Activated T-cell treated with anti-CD3 and anti-CD28 coated beads, Interleukin-2, amount 50 U/mL, for 4 hours (primary cell): Measurements from ENCODE around the gene COLEC12. TPM values are rescaled to one million over a fixed set of nuclear protein-coding genes. Genes with fewer than 3 reads are reported as not detected.

Experiments
- ATAC-seq, 2 donors: fragments of 200-7000 bp; cut with Tn5 transposase; one replicate each; pipeline ENCODE4 v1.10.0; 2021
- DNase-seq: peaks from one replicate; pipeline ENCODE4 v3.0.0-alpha.2; 2020
- H3K27me3 Mint-ChIP-seq: one replicate; pipeline ENCODE4 v1.8.0; 2021; ENCODE audit warnings: low read depth, mixed read lengths
- H3K36me3 Mint-ChIP-seq: one replicate; pipeline ENCODE4 v1.8.0; 2022; ENCODE audit warnings: mixed read lengths; ENCODE audit not compliant: insufficient read depth
- H3K4me1 Mint-ChIP-seq: one replicate; pipeline ENCODE4 v1.8.0; 2021; ENCODE audit warnings: low read depth, mixed read lengths
- H3K4me3 Mint-ChIP-seq: one replicate; pipeline ENCODE4 v1.8.0; 2021; ENCODE audit warnings: mild to moderate bottlenecking, moderate library complexity, mixed read lengths
- H3K9me3 Mint-ChIP-seq: one replicate; pipeline ENCODE4 v1.8.0; 2021; ENCODE audit warnings: mixed read lengths
- total RNA-seq, 3 donors: library from RNA; stranded (reverse); gene quantifications; one replicate each; pipeline ENCODE4 v1.2.1, GENCODE V29; 2021

COLEC12 gene
- total RNA-seq, 3 donors from 2014 or later, result 0.05 to 0.08 TPM; not detected in 1

DNA sequence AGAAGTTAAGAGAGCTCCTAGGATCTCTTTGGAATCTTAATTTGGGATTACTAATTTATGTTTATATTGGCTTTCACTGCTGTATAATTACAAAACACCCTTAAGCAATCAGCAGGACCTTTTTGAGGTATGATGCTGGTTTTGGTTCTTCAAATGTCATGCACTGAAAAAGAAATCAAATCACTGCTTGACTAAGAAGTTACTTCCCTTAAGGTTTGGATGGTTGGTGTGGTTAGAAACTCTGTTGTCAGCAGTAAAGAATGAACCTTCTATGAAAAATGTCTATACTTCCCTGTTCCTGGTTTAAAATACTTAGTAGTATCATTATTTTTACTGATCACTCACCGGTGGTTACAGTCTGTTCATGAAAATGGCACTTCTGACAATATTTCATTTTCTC, 5.5 kb downstream of the COLEC12 start:
- Mint-ChIP-seq H3K4me1 (peaks cover 6% of the 10 kb centered on the region), H3K4me3 (no peak overlapping the region), H3K27me3 (peaks cover 33% of the 10 kb centered on the region), H3K36me3 (no peaks in the 10 kb centered on the region), H3K9me3 (no peaks in the 10 kb centered on the region)
- ATAC-seq (no peak), DNase-seq (no peak)

DNA sequence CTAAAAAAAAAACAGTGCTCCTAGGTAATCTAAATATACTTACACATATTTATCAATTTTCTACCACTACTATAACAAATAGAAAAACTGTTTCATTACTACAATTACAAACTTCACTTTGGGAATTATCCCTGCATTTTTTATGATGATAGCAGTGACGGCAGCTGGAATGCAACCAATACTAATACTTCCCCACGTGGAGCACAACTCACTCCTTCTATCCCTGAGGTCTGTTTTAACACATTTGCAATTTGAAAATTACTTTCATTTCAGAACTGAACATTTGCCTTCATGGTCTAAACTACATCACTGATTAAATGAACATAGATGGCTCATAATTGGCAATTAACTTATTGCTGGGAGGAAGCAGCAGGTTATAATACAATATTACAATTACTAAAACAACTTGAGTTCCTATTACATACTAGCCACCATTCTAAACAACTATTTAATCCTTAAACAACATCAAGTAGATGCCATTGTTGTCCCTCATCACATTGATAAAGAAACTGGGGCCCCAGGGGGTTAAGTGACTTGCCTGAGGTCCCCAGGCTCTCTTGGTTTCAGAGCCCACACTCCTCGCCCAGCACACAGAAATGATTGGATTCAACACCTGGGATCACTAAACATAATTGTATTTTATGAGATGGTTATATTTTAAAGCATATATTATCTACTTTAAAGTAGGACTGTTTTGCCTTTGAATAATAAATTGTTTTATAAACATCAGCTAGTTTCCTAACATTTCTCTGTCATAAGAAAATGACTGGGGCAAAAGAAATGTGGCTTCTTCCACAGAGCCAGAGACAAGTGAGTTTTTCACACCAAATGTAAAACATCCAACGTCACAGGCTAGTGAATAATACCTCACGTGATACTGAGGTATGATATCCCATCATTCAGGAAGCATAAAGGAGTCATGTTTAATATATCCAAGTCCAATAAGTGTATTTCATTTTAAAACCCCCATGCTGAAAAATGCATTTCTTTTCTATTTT, 6.2 kb downstream of the COLEC12 start:
- ATAC-seq (no peak), DNase-seq (no peak)
- Mint-ChIP-seq H3K9me3 (no peaks in the 10 kb centered on the region), H3K4me3 (no peak overlapping the region), H3K4me1 (no peaks in the 10 kb centered on the region), H3K27me3 (peaks cover 30% of the 10 kb centered on the region), H3K36me3 (no peaks in the 10 kb centered on the region)

DNA sequence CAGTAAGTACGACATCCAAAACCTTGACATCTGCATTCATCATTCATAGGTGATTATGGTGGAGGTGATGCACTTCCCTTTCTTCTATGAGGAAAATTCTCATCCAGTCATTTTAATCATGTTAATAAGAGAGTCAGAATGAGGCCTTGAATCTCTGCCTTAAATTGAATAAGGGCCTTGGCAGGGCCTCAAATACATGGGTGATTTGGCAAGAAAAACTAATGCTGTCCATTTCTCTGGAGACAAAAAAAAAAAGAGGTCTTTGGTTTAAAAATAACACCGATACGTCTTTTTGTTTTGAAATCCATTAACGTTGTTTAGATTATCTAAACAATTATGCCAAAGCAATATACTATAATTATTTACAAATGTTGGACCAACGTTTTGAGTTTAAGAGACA, 8.1 kb downstream of the COLEC12 start:
- peaks cover 18% of the 10 kb centered on the region for H3K27me3 Mint-ChIP-seq
- no peaks in the 10 kb centered on the region for H3K4me1 Mint-ChIP-seq
- H3K36me3 Mint-ChIP-seq, result no peaks in the 10 kb centered on the region
- no peaks in the 10 kb centered on the region for H3K9me3 Mint-ChIP-seq
- no peak for DNase-seq
- no peak for ATAC-seq
- H3K4me3 Mint-ChIP-seq, result no peak overlapping the region

DNA sequence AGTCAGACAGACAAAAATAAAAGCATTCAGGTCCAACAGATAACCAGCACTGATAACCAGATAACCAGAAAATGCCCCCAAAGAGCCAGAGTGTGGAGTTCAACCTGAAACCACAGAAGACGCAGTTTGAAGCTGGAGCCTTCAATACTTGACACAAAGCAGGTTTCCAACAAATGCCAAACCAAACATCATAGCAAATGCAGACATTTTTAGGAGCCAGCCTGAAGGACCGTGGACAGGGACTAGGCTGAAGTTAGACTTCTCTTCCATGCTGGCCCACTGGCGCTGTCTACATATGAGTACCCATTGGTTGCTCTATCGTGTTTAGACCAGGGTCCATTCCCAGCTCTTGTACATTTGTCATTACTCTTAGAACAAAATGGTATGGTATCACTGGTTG, 9.9 kb downstream of the COLEC12 start:
- no peak overlapping the region for H3K4me3 Mint-ChIP-seq
- no peaks in the 10 kb centered on the region for H3K4me1 Mint-ChIP-seq
- DNase-seq, result no peak
- H3K9me3 Mint-ChIP-seq, result peaks cover 9% of the 10 kb centered on the region
- peaks cover 18% of the 10 kb centered on the region for H3K27me3 Mint-ChIP-seq
- no peaks in the 10 kb centered on the region for H3K36me3 Mint-ChIP-seq
- ATAC-seq, result no peak

DNA sequence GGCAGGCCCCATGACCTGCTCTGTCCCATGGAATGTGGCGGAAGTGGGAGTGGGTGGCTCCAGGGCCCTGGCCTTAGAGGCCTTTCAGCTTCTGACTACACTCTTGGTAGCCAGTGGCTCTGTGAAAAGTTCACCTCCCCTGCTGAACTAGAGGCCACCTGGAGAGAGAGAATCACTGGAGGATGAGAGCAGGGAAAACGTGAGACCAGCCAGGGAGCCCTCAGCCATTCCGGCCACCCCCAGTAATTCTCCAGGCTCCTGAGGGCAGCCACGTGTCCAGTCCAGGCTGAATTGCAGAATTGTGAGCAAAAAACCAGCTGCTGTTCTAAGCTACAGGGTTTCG, 10.5 kb downstream of the COLEC12 start:
- H3K4me3 Mint-ChIP-seq, result no peak overlapping the region
- peaks cover 18% of the 10 kb centered on the region for H3K27me3 Mint-ChIP-seq
- no peak for DNase-seq
- peaks cover 9% of the 10 kb centered on the region for H3K9me3 Mint-ChIP-seq
- H3K36me3 Mint-ChIP-seq, result no peaks in the 10 kb centered on the region
- no peak for ATAC-seq
- H3K4me1 Mint-ChIP-seq, result no peaks in the 10 kb centered on the region

DNA sequence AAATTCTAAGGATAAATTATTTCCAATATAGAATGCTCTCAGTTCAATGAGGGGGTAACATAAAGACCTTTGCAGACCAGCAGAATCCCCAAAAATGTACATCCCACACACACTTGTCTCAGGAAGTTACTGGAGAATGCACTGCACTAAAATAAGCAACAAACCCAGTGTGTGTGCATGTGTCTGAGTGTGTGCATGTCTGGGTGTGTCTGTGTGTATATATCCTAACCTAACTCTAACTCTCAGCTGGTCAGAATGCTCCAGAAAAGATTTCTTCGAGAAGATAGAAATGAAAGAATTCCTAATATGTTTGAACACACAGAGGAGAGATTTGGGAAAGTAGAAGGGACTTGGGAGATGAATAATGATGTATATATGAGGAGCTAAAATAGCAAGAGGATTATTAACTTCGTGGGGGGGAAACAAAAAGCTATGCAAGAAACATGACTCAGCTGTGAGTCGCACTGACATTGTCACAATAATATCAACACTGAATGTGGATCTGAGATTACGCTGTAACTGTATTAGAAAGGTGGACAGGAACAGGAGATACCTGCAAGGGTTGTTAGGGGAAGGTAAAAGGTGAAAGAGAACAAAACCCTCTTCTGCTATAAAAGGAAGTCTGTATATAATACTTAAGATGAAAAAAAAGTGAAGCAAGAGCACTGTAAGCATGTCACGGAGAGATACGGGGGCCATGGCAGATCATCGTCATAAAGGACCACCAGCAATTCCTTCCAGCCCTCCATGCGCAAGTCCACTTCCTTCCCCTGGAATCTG, 11.1 kb downstream of the COLEC12 start:
- H3K36me3 Mint-ChIP-seq, result no peaks in the 10 kb centered on the region
- H3K4me1 Mint-ChIP-seq, result no peaks in the 10 kb centered on the region
- peaks cover 9% of the 10 kb centered on the region for H3K9me3 Mint-ChIP-seq
- peaks cover 18% of the 10 kb centered on the region for H3K27me3 Mint-ChIP-seq
- ATAC-seq (no peak), DNase-seq (no peak)
- H3K4me3 Mint-ChIP-seq, result no peak overlapping the region

DNA sequence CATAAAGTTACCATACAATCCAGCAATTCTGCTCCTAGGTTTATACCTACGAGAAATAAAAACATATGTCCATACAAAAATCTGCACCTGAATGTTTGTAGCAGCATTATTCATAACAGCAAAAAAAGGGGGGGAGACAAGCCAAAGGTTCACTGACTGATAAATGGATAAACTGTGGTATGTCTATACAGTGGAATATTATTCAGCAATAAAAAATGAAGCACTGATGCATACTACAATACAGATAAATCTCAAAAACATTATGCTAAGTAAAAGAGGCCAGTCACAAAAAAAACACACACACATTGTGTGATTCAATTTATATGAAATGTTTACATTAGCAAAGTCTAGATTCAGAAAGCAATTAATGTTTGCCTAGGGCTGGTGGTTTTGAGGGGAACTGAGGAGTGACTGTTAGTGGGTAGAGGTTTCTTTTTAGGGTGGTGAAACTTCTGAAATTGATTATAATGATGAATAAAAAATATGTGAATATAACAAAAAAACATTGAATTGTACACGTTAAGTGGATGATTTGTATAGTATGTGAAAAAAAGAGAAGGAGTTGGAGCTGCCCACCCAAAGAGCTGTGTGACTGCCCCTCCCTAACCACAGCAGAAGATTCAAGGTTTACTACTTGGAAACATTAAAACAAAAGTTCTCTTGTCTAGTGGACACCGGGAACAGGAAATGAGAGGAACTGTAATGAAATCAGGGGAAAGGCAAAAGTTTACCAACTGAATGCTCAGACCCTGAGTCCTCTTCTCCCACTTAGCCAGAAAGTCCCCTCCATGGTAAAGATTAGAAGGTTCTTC, 13.4 kb downstream of the COLEC12 start:
- Mint-ChIP-seq H3K4me3 (no peak overlapping the region), H3K4me1 (no peaks in the 10 kb centered on the region), H3K9me3 (peaks cover 9% of the 10 kb centered on the region), H3K36me3 (no peaks in the 10 kb centered on the region), H3K27me3 (peaks cover 18% of the 10 kb centered on the region)
- no peak for ATAC-seq
- DNase-seq, result no peak

DNA sequence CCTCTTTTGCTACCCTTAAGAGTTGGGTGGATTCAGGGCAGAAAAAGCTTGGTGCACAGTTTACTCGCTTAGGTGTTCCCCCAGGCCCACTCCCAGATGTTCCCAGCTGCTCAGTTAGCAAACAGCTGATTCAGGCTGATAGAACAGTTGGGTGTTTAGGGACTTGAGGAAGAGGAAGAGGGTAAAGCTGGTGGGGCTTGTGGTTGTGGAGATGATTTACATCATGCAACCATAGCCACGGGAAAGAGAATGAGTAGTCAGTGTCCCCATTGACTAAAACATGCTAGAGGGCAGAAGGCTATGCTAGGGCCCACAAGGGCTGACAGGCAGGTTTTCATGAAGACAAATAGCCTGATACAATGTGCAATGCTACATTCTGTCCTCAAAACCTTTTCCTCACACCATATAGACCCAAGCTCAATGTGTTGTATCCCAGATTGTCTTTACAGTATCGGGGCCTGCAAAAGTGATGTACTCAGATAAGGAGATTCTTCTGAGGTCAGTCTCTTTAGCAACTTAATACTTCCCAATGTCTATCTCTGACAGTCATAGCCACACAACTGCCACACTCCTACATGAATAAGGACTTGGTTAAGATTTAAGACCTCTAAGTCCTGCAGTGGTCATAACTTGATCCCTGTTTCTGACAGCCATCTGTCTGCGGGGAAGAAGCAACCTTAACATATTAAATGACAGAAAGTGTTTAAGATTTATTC, 15.6 kb downstream of the COLEC12 start:
- ATAC-seq, result no peak
- H3K36me3 Mint-ChIP-seq, result no peaks in the 10 kb centered on the region
- H3K9me3 Mint-ChIP-seq, result peaks cover 9% of the 10 kb centered on the region
- H3K4me1 Mint-ChIP-seq, result no peaks in the 10 kb centered on the region
- DNase-seq, result no peak
- H3K4me3 Mint-ChIP-seq, result no peak overlapping the region
- H3K27me3 Mint-ChIP-seq, result peaks cover 24% of the 10 kb centered on the region

DNA sequence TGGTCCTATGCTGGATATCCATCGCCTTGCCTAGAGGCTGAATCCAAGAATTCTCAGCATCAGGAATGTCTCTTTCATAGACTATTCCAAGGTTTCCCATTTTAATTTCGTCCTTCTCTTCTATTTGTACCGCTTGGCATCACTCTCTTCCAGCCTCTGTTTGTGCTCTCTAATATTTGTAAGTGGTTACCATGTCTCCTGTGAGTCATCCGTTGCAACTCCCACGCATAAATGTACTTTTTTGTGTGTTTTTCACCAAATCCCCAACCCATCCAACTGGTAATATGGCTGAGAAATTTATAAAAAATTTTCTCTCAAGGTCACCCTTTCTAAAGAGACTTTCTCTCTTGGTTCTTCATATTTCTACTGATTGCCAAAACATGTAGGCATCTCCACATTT, 21.8 kb downstream of the COLEC12 start:
- no peak for ATAC-seq
- no peaks in the 10 kb centered on the region for H3K4me1 Mint-ChIP-seq
- no peaks in the 10 kb centered on the region for H3K9me3 Mint-ChIP-seq
- no peak for DNase-seq
- no peaks in the 10 kb centered on the region for H3K36me3 Mint-ChIP-seq
- H3K4me3 Mint-ChIP-seq, result no peak overlapping the region
- peaks cover 19% of the 10 kb centered on the region for H3K27me3 Mint-ChIP-seq

DNA sequence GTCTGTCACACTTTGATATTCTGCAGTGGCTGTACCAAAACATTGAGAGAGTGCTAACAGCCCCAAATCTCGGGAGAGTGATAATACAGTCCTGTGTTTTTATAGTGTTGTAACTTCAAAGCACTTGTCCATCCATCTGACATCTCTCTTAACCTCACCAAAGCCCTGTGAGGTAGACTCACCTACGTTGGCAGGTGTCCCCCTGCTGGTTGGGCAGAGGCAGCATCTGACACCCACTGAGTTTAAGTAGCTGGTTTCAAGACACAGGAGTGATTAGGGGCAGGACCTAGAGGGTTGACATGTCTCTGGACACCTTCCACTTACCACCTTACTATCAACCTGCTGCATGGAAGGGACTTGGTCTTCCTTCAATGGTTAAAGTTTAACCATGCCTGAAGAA, 22.9 kb downstream of the COLEC12 start:
- no peaks in the 10 kb centered on the region for H3K36me3 Mint-ChIP-seq
- H3K4me3 Mint-ChIP-seq, result no peak overlapping the region
- DNase-seq, result no peak
- no peak for ATAC-seq
- H3K4me1 Mint-ChIP-seq, result no peaks in the 10 kb centered on the region
- H3K9me3 Mint-ChIP-seq, result no peaks in the 10 kb centered on the region
- H3K27me3 Mint-ChIP-seq, result peaks cover 20% of the 10 kb centered on the region

DNA sequence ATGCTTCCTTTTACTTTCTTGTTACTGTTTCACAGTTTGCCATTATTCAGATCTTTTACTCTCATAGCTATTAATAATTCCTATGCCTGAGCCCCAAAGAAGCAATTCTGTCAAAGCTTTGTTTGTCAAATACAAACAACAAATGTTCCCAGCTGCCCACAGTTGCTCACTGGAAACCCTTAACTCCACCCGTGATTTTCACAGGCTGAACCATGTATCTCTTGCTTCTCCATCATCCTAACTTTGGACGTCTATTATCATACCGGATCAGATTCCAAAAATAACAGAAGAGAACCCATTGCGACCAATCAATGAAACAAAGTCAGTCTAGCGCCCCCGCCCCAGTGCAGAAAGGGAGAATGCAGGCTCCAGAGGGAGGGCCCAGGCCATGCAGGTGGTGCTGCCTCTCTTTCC, 24.2 kb downstream of the COLEC12 start:
- H3K4me1 Mint-ChIP-seq, result no peaks in the 10 kb centered on the region

DNA sequence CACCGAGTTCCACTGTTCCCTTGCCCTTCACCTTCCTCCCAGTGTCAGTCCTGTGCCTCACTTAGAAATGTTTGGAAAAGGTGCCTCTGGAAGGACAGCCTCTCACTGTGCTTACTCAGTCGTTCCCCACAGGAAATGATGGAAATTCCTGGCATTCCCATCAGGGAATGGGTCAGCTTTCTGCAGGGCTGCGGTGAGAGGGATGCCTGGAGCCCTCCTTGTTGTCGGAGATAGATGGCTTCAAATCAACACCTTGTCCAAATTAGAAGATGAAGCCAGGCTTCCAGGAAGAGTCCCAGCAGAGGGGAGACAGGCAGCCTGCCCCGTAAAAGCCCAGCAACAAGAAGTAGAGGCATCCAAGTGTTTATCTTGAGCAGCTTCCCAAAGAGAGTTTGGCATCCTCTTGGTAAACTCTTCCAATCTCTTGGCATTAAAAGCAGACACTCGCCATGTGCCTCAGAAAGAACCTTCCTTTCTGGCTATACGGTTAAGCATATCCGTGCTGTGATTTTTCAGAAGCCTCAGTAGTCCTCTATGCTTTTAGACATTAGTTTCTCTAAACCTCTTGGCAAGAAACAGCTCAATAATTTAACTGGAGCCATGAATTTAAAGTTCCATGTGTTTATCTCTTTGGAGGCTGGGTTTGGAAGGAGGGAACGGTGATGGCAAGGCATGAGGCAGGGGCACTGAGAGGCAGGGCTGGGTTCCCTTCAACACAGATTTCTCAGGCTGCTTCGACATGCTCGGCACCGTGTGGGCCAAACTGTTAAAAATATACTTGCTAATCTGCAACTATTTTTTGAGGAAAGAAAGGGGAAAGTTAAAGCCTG, 25.1 kb downstream of the COLEC12 start:
- H3K4me3 Mint-ChIP-seq, result no peak overlapping the region
- H3K4me1 Mint-ChIP-seq, result no peaks in the 10 kb centered on the region
- peaks cover 18% of the 10 kb centered on the region for H3K27me3 Mint-ChIP-seq
- H3K9me3 Mint-ChIP-seq, result no peaks in the 10 kb centered on the region
- ATAC-seq (no peak), DNase-seq (no peak)
- H3K36me3 Mint-ChIP-seq, result no peaks in the 10 kb centered on the region

More for the DNA sequence above, 24.2 kb downstream of the COLEC12 start:
- no peak for ATAC-seq
- no peaks in the 10 kb centered on the region for H3K9me3 Mint-ChIP-seq
- no peak for DNase-seq
- H3K27me3 Mint-ChIP-seq, result peaks cover 21% of the 10 kb centered on the region
- no peak overlapping the region for H3K4me3 Mint-ChIP-seq
- no peaks in the 10 kb centered on the region for H3K36me3 Mint-ChIP-seq

DNA sequence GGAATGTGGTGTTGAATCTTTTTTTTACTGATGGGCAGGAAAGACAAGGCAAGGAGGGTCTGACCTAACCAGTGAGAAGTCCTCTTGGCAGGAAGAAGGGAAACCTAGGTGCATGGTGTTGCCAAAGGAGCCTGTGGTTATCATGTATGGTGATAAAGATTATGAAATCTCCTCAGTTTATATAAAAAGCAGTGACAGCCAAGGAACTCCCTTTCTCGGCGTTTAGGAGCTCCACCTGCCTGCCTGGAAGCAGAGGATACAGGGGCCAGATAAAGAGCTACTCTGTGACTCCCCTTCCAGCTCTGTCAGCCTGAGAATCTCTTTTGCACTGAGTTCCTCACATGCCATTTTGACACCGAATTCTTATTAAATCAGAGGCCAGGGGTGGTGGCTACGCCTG, 26.1 kb downstream of the COLEC12 start:
- no peak for DNase-seq
- Mint-ChIP-seq H3K4me3 (no peak overlapping the region), H3K9me3 (no peaks in the 10 kb centered on the region), H3K27me3 (peaks cover 11% of the 10 kb centered on the region), H3K36me3 (no peaks in the 10 kb centered on the region), H3K4me1 (no peaks in the 10 kb centered on the region)
- ATAC-seq, result no peak
